SU-DHL-6 (cell line): ENCODE data around the gene PPP2R5C.

Source experiments
- CTCF ChIP-seq: fragments of 200-600 bp; sonication (generic); IDR thresholded peaks from one replicate; pipeline ENCODE4 v1.5.1; 2017; ENCODE audit warnings: antibody characterized with exemption, mild to moderate bottlenecking, low read length, moderate library complexity; ENCODE audit not compliant: insufficient read depth, poor library complexity, severe bottlenecking
- EZH2phosphoT487 ChIP-seq: fragments of 200-600 bp; sonication (generic), shearing (Covaris generic); conservative IDR thresholded peaks from 2 replicates; pipeline ENCODE4 v1.6.1; 2018; ENCODE audit warnings: mild to moderate bottlenecking, antibody characterized with exemption, low read length, moderate library complexity, mixed read lengths

GRCh38 chr14:101920271-101920670 lies 158.8 kb downstream of the PPP2R5C start:
- no peak for TF ChIP-seq CTCF
- no peak for TF ChIP-seq EZH2phosphoT487
